Activated naive CD4-positive, alpha-beta T cell treated with anti-CD3 and anti-CD28 coated beads, Interleukin-2, amount 50 U/mL, for 16 hours (primary cell): ENCODE measurements around the gene L3MBTL3.

Source experiments
- DNase-seq: peaks from one replicate; pipeline ENCODE4 v3.0.0-alpha.2; 2020

Gene L3MBTL3

GRCh38 chr6:130027948-130028347 lies 9.6 kb downstream of the L3MBTL3 start:
- no peak for DNase-seq

- DNase-seq: no peak
Observed at GRCh38 chr6:130029163-130029562, 10.8 kb downstream of the L3MBTL3 start.

- DNase-seq: no peak
Observed at GRCh38 chr6:130032758-130033340, 14.5 kb downstream of the L3MBTL3 start.

GRCh38 chr6:130033949-130034348 lies 15.6 kb downstream of the L3MBTL3 start:
- DNase-seq: no peak

- peak; percentile 25 for DNase-seq
Observed at GRCh38 chr6:130034378-130035146, 16.2 kb downstream of the L3MBTL3 start.

- no peak for DNase-seq
Observed at GRCh38 chr6:130035211-130035610, 16.8 kb downstream of the L3MBTL3 start.

GRCh38 chr6:130037207-130037811 lies 18.9 kb downstream of the L3MBTL3 start:
- no peak for DNase-seq

- DNase-seq: no peak
Observed at GRCh38 chr6:130041594-130041993, 23.2 kb downstream of the L3MBTL3 start.

- DNase-seq: no peak
Observed at GRCh38 chr6:130043344-130043743, 25.0 kb downstream of the L3MBTL3 start.

- DNase-seq: no peak
Observed at GRCh38 chr6:130045622-130046021, 27.2 kb downstream of the L3MBTL3 start.

- DNase-seq: no peak
Observed at GRCh38 chr6:130046671-130047070, 28.3 kb downstream of the L3MBTL3 start.

GRCh38 chr6:130047088-130047995 lies 29.0 kb downstream of the L3MBTL3 start:
- no peak for DNase-seq

- DNase-seq: no peak
Observed at GRCh38 chr6:130050230-130050629, 31.8 kb downstream of the L3MBTL3 start.

- no peak for DNase-seq
Observed at GRCh38 chr6:130054725-130055124, 36.3 kb downstream of the L3MBTL3 start.

GRCh38 chr6:130055271-130055670 lies 36.9 kb downstream of the L3MBTL3 start:
- DNase-seq: no peak

- no peak for DNase-seq
Observed at GRCh38 chr6:130057495-130057894, 39.1 kb downstream of the L3MBTL3 start.

GRCh38 chr6:130063806-130064205 lies 45.4 kb downstream of the L3MBTL3 start:
- no peak for DNase-seq

- DNase-seq: no peak
Observed at GRCh38 chr6:130065609-130066156, 47.3 kb downstream of the L3MBTL3 start.

GRCh38 chr6:130069485-130069884 lies 51.1 kb downstream of the L3MBTL3 start:
- DNase-seq: no peak

- DNase-seq: no peak
Observed at GRCh38 chr6:130070326-130070725, 51.9 kb downstream of the L3MBTL3 start.

GRCh38 chr6:130070792-130071191 lies 52.4 kb downstream of the L3MBTL3 start:
- DNase-seq: no peak

GRCh38 chr6:130075879-130076460 lies 57.6 kb downstream of the L3MBTL3 start:
- no peak for DNase-seq
